Prostate gland (tissue), 2 donors: ENCODE results near the gene EXD3. TPM values are rescaled to one million over a fixed set of nuclear protein-coding genes. Genes with fewer than 3 reads are reported as not detected.

Experiments
- DNase-seq: peaks from one replicate; pipeline ENCODE4 v3.0.0-alpha.2; 2019; ENCODE audit warnings: low spot score
- H3K27ac ChIP-seq, 2 donors: fragments of 200-600 bp; sonication (generic); 2 replicates each; pipeline ENCODE4 v1.5.1; 2017 to 2019
- H3K27me3 ChIP-seq: fragments of 200-600 bp; sonication (generic); replicated peaks from 2 replicates; pipeline ENCODE4 v1.5.1; 2019; ENCODE audit not compliant: insufficient read depth
- H3K36me3 ChIP-seq, 2 donors: fragments of 200-600 bp; sonication (generic); 1 replicate in 1 of 2; 2 replicates in 1 of 2; pipeline versions ENCODE4 v1.5.1 to v1.8.1; 2017 to 2019
- H3K4me1 ChIP-seq: fragments of 200-600 bp; sonication (generic); replicated peaks from 2 replicates; pipeline ENCODE4 v1.5.1; 2019
- H3K4me3 ChIP-seq, 2 donors: fragments of 200-600 bp; sonication (generic); 2 replicates each; pipeline ENCODE4 v1.5.1; 2017 to 2019
- H3K9me3 ChIP-seq: fragments of 200-600 bp; sonication (generic); 2 replicates; pipeline ENCODE4 v1.5.1; 2017
- POLR2A ChIP-seq: fragments of 450-650 bp; IDR thresholded peaks from one replicate; pipeline ENCODE4 v1.6.1; 2016; ENCODE audit warnings: antibody characterized with exemption, mild to moderate bottlenecking
- POLR2AphosphoS5 ChIP-seq: sonication (generic); formaldehyde crosslinking; IDR thresholded peaks from one replicate; pipeline ENCODE4 v1.6.1; 2017; ENCODE audit warnings: antibody characterized with exemption
- WGBS: methylation state at CpG from one replicate; pipeline ENCODE4 v1.1.5; 2018; 5-methylcytosine and 5-hydroxymethylcytosine counted together
- intact Hi-C: fragments of 100-400 bp; cut with DNase I; formaldehyde crosslinking; loops from one replicate; pipeline ENCODE4 v1.14.2; 2022
- total RNA-seq, 2 donors: library from RNA; depleted of rRNA; stranded (reverse); fragments of >200 nt; gene quantifications; one replicate each; pipeline ENCODE4 v1.1.0, GENCODE V29; 2016
- TF ChIP-seq, protein P1 (sequence below), 4 experiments: fragments of 200-600 bp in 2 of 4; fragments of 450-650 bp in 2 of 4; sonication (generic) in 2 of 4; IDR thresholded peaks; 1 replicate in 3 of 4; 2 replicates in 1 of 4; pipeline ENCODE4 v1.5.1; 2016 to 2019; ENCODE audit warnings: antibody characterized with exemption in 4 of 4, mild to moderate bottlenecking in 2 of 4, moderate library complexity in 2 of 4

EXD3 gene
- total RNA-seq, 2 donors from 2014 or later: 32.6 to 44.8 TPM

DNA sequence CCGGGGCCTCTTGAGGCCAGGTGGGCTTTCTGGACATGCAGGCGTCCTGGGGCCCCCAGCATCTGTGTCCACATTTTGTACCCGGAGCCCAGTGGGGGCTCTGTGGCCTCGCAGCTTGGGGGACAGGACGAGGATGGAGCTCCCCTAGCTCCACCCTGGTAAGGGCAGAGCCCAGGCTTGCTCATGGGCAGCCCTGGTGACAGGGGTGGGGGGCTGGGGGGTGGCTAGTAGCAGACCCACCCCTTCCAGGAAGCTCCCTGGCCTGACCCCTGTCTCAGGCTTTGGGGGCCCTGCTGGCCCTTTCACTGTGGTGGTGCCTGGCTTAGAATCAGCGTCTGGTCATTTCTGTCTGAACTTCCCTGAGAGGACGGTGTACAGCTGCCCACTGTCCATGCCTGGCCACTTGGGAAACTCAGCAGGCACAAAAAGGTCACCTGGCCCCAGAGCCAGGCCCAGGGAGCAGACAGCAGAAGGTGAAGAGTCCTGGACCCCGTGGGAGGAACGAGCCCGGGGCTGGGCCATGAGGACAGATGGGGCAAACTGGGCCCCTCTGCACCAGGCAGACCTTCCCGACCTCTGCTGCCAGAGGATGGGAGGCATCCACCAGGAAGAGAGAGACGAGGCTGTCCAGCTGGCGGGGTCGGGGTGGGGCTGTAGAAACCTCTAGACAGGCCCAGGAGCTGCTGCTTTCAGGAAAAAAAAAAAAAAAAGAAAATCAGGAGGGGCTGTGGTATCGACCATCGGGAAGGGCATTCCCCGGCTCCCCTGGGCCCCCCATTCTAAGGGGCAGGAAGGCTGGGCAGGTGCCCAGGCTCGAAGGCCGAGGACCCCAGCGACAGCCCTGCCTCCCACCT is 52.8 kb downstream of the EXD3 start:
- H3K27ac ChIP-seq: no peak overlapping the region
- WGBS: 73% methylated on average over 20 of the region's 20 CpGs

DNA sequence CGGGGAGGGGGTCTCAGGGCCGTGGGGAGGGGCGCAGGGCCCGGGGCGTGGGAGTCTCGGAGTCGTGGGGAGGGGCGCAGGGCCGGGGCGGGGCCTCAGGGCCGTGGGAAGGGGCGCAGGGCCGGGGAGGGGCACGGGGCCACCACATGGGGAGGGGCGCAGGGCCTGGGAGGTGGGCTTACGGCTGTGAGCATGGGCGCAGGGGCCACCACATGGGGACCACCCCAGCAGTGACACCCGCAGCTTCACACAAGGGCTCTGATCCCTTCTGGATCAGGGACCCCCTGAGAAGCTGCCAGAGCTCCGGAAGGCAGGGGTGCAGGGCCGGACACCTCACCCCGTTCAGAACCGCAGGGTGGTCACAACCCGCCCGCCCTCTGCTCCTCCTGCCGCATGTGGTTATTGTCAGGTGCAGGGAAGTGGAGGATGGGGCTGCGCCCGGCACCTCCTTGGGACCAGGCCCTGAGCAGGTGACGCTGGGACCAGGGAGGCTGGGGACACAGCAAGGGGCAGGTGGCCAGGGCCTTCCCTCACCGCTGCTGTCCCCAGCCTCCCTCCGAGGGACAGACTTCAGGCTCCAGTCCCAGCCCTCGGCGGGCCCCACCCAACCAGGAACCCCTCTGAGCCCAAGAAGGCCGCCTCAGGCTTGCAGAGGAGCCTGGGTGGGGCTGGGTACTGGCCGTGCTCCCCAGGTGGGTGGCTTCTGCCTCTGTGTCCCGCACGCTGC is 53.7 kb downstream of the EXD3 start:
- Histone ChIP-seq H3K27me3 (no peaks in the 10 kb centered on the region), H3K4me1 (no peaks in the 10 kb centered on the region), H3K9me3 (no peaks in the 10 kb centered on the region), H3K36me3 (no peaks in the 10 kb centered on the region), H3K4me3 (no peak overlapping the region), H3K27ac (no peak overlapping the region)
- TF ChIP-seq, protein P1, sequence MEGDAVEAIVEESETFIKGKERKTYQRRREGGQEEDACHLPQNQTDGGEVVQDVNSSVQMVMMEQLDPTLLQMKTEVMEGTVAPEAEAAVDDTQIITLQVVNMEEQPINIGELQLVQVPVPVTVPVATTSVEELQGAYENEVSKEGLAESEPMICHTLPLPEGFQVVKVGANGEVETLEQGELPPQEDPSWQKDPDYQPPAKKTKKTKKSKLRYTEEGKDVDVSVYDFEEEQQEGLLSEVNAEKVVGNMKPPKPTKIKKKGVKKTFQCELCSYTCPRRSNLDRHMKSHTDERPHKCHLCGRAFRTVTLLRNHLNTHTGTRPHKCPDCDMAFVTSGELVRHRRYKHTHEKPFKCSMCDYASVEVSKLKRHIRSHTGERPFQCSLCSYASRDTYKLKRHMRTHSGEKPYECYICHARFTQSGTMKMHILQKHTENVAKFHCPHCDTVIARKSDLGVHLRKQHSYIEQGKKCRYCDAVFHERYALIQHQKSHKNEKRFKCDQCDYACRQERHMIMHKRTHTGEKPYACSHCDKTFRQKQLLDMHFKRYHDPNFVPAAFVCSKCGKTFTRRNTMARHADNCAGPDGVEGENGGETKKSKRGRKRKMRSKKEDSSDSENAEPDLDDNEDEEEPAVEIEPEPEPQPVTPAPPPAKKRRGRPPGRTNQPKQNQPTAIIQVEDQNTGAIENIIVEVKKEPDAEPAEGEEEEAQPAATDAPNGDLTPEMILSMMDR (IDR thresholded peaks at IDR 0.05): no peak
- TF ChIP-seq POLR2A: no peak
- no peak for TF ChIP-seq POLR2AphosphoS5
- intact Hi-C loops: no loop called here
- 85% methylated on average over 33 of the region's 36 CpGs for WGBS
- DNase-seq: no peak

More for the DNA sequence above, 52.8 kb downstream of the EXD3 start:
- no peaks in the 10 kb centered on the region for H3K27me3 ChIP-seq
- DNase-seq: no peak
- intact Hi-C loops: no loop called here
- H3K9me3 ChIP-seq: no peaks in the 10 kb centered on the region
- H3K4me3 ChIP-seq: no peak overlapping the region
- H3K4me1 ChIP-seq: no peaks in the 10 kb centered on the region
- TF ChIP-seq POLR2AphosphoS5: no peak
- TF ChIP-seq POLR2A: no peak
- TF ChIP-seq, protein P1 (IDR thresholded peaks at IDR 0.05): no peak
- H3K36me3 ChIP-seq: no peaks in the 10 kb centered on the region

DNA sequence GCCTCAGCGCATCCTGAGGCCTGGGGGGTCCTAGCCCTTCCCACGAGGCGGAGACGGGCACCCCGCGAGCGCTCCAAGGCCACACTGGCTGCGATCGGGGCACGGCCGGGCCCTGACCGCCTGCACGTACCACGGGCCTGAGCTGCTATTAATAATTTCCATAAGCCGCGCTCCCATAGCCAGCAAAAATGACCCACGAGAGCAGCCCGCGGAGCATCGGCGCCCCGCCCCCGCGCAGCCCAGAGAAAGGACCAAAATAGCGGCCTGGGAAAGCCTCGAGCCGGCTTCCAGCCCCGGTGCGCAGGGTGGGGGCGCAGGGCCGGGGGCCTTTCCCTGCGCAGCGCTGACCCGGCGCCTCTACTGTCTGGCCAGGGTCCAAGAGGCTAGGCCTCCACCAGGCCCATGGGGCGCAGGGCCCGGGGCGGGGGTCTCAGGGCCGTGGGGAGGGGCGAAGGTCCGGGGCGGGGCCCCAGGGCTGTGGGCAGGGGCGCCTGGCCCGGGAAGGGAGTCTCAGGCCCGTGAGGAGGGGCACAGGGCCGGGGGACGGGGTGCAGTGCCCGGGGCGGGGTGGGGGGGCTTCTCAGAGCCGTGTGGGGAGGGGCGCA is 54.4 kb downstream of the EXD3 start:
- H3K4me1 ChIP-seq: no peaks in the 10 kb centered on the region
- H3K4me3 ChIP-seq: no peak overlapping the region
- H3K27me3 ChIP-seq: no peaks in the 10 kb centered on the region
- no peak overlapping the region for H3K27ac ChIP-seq
- TF ChIP-seq POLR2AphosphoS5: no peak
- no peak for TF ChIP-seq POLR2A
- TF ChIP-seq, protein P1 (IDR thresholded peaks at IDR 0.05): no peak
- 81% methylated on average over 41 of the region's 51 CpGs for WGBS
- no peak for DNase-seq
- H3K36me3 ChIP-seq: no peaks in the 10 kb centered on the region
- intact Hi-C loops: no loop called here
- no peaks in the 10 kb centered on the region for H3K9me3 ChIP-seq

DNA sequence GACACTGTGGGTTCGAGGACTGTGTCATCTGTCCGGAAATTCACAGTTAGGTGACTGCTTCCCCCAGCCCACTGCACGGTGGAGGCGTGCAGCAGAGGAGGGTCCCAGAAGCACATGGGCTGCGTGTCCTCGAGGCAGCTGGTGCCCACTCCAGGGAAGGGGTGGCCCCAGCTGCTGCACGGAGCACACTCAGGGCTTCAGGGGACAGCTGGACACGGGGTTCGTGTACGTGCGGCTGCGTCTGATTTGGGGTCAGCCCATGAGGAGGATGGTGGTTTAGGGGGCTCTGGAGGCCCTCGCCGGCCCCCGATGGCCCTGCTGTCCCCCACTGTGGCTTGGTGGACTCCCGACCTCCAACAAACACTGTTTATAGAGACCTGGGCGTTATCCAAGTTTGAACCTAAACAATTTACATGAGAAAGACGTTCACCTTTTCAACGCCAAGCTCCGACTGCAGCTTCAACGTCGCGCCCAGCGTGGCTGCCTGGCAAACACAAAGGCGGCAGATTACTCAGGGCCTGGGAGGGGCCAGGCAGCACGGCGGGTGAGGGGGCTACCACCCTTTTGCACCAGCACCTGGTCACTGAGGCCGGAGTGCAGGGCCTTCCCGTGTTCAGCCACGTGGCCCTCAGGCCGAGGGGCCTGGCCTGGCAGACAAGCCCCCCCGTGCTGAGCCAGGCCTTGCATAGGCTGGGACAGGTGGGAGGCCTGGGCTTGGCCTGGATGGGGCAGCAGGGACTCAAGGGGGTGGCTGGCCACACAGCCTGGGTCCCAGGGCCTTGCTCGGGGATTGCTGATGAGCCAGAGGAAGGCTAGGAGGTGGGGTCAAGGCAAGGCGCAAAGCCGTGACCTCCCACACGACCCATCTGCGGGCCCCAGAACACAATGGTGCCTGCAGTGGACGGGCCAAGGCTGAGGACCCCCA is 55.2 kb downstream of the EXD3 start:
- DNase-seq: no peak
- Histone ChIP-seq H3K36me3 (no peaks in the 10 kb centered on the region), H3K9me3 (no peaks in the 10 kb centered on the region), H3K27ac (no peak overlapping the region), H3K27me3 (no peaks in the 10 kb centered on the region), H3K4me1 (no peaks in the 10 kb centered on the region), H3K4me3 (no peak overlapping the region)
- 90% methylated on average over 37 of the region's 38 CpGs for whole genome bisulfite sequencing
- TF ChIP-seq, protein P1 (IDR thresholded peaks at IDR 0.05): no peak
- TF ChIP-seq POLR2A (no peak), POLR2AphosphoS5 (no peak)
- intact Hi-C loops: no loop called here
